ENCODE data around the gene PATE2.

DNA sequence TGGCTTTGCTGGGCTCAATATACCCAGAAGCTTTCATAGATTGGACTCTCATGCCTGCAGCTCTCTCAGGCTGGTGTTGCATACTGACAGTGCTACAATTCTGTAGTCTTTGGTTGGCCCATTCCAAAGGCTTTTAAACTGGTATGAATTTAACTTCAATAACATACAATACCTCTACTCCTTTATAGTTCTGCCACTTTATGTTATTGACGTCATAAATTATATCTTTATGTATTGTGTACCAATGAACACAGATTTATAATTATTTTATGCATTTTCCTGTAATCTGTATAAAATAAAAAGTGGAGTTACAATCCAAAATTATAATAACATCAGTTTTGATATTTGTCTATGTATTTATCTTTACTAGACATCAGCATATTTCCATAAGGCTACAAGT is 16.2 kb downstream of the PATE2 start:
- TF ChIP-seq EZH2phosphoT487 (IDR thresholded peaks at IDR 0.05; ENCODE audit: insufficient read depth, low read depth) (no peak), EZH2 (IDR thresholded peaks at IDR 0.05; ENCODE audit: insufficient read depth, poor library complexity, severe bottlenecking) (no peak)
